Omental fat pad (tissue), 4 donors: ENCODE data around the gene VAT1L. TPM values are rescaled to one million over a fixed set of nuclear protein-coding genes. Genes with fewer than 3 reads are reported as not detected.

Experiments used
- ATAC-seq: fragments of 150-250 bp; one replicate; pipeline ENCODE4 v1.9.1; 2016; ENCODE audit warnings: mild to moderate bottlenecking, moderate library complexity; ENCODE audit not compliant: low FRiP score
- DNase-seq: peaks from one replicate; pipeline ENCODE4 v3.0.0-alpha.2; 2019; ENCODE audit warnings: low spot score
- total RNA-seq, 4 donors: library from RNA; depleted of rRNA; stranded (reverse); fragments of >200 nt; gene quantifications; one replicate each; pipeline ENCODE4 v1.1.0, GENCODE V29; 2016
- TF ChIP-seq, protein P1 (sequence below), 3 donors: fragments of 450-650 bp; IDR thresholded peaks; one replicate each; pipeline ENCODE4 v1.5.1; 2016 to 2017; ENCODE audit warnings: antibody characterized with exemption in 3 of 3, mild to moderate bottlenecking in 3 of 3, moderate library complexity in 2 of 3

The VAT1L gene
- total RNA-seq, 4 donors from 2014 or later = 0.50 to 1.3 (median 0.80) TPM

DNA sequence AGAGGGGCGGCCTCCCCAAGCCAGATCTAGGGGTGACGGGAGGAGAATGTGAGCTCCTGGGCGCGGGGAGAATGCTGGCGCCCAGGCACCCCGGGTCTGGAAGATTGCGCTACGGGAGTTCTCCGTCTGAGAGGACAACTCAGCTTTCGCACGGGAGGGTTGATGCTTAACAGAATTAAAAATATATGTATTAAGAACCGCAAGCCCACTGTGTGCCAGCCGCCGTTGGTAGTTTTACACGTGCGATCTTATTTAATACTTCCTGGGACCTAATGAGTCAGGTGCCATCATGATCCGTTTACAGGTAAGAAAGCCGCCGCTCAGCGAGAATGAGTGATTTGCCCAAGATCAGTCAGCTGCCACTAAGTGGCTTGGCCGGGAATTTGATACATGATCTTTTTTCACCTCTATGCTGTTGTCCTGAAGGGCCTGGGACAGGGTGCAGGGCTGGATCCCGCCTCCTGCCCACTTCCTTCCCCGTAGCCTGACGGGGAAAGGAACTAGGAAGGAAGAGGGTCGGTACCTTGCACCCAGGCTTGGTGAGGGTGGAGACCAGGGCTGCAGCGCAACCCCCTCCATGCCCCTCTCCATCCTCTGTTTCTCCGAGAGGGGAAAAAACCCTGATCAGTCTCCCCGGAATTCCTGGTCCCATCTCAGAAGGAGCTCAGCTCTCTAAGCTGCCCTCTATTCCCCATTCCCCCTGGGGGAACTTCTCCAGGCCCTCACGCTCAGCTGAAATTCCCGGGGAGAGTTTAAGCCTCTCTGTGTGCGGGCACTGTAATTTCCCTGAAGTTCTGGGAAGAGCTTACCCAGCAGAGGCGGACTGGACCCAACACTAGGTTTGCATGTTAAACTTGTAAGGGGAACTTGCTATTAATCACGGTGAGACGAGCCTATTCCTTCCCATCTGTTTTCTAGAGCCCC is 983 bp downstream of the VAT1L start:
- TF ChIP-seq, protein P1, sequence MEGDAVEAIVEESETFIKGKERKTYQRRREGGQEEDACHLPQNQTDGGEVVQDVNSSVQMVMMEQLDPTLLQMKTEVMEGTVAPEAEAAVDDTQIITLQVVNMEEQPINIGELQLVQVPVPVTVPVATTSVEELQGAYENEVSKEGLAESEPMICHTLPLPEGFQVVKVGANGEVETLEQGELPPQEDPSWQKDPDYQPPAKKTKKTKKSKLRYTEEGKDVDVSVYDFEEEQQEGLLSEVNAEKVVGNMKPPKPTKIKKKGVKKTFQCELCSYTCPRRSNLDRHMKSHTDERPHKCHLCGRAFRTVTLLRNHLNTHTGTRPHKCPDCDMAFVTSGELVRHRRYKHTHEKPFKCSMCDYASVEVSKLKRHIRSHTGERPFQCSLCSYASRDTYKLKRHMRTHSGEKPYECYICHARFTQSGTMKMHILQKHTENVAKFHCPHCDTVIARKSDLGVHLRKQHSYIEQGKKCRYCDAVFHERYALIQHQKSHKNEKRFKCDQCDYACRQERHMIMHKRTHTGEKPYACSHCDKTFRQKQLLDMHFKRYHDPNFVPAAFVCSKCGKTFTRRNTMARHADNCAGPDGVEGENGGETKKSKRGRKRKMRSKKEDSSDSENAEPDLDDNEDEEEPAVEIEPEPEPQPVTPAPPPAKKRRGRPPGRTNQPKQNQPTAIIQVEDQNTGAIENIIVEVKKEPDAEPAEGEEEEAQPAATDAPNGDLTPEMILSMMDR (IDR thresholded peaks at IDR 0.05) = no peak
- DNase-seq (no peak), ATAC-seq (no peak)

DNA sequence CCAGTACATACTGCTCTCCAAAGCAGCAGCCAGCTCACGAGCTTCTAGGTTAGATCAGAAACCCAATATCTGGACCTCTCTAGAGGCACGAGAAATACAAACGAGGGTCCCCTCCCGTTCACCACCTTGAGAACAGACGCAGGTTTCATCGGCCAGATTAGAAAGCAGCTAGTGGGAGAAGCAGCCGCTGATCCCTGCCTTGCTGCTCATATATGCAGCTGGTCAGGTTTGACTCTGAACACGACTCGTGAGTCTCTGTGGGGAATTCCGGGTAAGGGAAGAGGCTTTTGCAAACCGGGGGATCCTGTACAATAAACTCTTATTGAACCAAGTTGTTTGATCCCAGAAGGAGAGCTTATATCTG is 1.6 kb downstream of the VAT1L start:
- TF ChIP-seq, protein P1 (IDR thresholded peaks at IDR 0.05) = no peak
- DNase-seq (no peak), ATAC-seq (no peak)

DNA sequence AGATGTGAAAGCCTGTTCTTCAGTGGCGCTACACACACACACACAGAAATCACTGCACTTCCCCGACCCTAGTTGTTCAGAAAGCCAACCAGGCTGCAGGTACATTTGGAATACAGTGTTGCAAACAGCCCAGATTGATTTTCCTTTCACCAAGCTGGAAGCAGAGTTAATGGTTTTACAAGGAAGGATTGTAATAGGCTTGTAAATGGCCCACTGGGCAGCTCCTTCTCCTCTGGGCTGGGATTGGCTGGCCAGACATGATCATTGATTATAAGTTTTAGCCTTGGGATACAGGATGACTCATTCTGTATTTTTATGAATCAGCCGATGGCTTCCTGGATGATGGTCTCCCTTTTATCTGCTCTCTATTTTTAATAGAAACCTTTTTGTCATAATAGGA is 2.5 kb downstream of the VAT1L start:
- ATAC-seq (no peak), DNase-seq (no peak)
- TF ChIP-seq, protein P1 (IDR thresholded peaks at IDR 0.05) = no peak

DNA sequence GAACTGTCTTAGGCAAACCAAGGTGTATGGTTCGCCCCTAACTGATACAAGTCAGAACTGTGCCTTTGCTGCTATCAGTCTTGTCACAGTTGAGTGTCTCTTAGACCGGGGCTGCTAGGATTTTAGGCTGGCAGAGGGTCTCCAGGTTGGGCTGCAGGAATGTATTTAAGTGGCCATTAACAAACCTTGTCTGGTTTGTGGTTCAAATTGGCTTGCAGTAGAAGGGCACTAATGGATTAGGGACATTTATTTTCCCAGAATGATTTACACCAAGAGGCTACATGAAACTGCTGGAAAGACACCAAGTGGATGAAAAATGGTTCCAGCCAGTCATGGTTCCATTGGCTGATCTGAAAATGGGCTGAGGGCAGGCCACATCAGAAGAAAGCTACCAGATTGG is 5.1 kb downstream of the VAT1L start:
- TF ChIP-seq, protein P1 (IDR thresholded peaks at IDR 0.05) = no peak
- ATAC-seq = no peak
- no peak for DNase-seq

DNA sequence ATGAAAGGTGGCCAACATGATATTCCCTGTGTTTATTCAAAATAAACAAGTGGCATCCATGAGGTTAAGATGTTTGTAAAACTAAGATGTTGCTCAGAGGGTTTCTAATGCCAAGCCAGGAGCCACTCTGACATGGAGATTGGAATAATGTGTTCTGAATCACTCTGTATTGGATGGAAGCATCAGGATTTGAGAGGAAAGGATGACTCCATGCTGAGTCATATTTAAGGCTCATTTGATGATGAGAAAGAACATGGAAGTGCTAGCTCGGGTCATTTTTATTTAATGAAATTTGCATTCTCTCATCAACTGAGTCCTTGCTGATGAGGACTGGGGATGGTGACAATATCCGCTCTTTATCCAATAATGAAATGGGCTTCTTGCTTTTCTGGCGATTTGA is 6.2 kb downstream of the VAT1L start:
- no peak for DNase-seq
- TF ChIP-seq, protein P1 (IDR thresholded peaks at IDR 0.05) = no peak
- ATAC-seq = no peak

DNA sequence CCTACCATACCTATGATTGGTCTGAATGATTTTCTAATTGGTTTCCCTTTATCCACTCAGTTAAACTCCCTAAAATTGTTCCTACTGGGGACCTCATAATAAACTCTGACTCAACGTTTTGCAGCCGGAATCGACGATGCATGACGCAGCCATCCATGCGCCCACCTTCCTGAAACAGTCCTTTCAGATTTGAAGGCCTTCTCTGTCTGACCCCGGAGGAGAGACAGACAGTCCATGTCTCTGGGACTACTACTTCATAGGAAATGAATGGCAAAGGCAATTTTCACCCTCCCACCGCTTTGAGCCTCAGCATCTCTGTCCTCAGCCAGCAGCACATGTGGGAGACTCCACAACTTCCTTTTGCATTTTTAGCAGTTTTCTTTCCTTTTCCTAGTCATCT is 13.5 kb downstream of the VAT1L start:
- ATAC-seq = no peak
- DNase-seq = no peak
- TF ChIP-seq, protein P1 (IDR thresholded peaks at IDR 0.05) = no peak

DNA sequence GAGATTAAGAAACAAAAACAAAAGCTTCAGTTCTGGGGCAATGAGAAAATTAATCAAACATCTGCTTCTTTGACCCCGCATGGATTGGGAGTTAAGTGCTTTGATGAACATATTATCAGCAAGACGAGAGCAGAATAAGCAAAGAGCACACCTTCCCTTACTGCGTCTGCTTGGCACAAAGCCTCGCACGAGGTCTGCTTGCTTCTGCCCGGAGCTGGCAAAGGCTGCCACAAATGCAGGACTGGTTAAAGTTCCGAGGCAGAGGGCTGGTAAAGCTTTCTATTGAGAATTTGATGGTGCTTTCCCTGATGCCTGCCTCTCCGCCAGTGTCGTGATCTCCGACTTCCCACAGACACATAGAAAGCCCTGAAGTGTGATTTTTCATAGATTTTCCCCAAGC is 17.0 kb downstream of the VAT1L start:
- no peak for ATAC-seq
- no peak for DNase-seq
- TF ChIP-seq, protein P1 (IDR thresholded peaks at IDR 0.05) = no peak
